Measurements from ENCODE around the gene MSH2. TPM values are rescaled to one million over a fixed set of nuclear protein-coding genes. Genes with fewer than 3 reads are reported as not detected.
"Not testable (repeated sequence)": the region's sequence is repeated elsewhere in the genome, so short reads cannot be mapped to it uniquely, and the experiment has no call there.

The MSH2 gene
- 1 to 10 TPM; 6.7 to 7.9 TPM for total RNA-seq
- long read RNA-seq, donor 1, partial matches to known transcripts, result 0 of 4 reads
- long read RNA-seq, donor 1, other reads (novel, unspliced or antisense), result 2 of 4 reads
- long read RNA-seq, donor 2, partial matches to known transcripts, result 2 of 2 reads
- long read RNA-seq, donor 2, other reads (novel, unspliced or antisense), result 0 of 2 reads

- intact Hi-C loops (cut with DNase I), result no loop called here
- DNase-seq (ENCODE audit: low spot score), result peak; percentile 97
These were observed at the start of gene MSH2 for GRCh38 chr2:47402805-47403608. MSH2 (plus strand) TSS chr2:47403156; CDS start chr2:47403192, 36 bp downstream.

GRCh38 chr2:47354013-47354847 is 48.7 kb upstream of the MSH2 start:
- intact Hi-C loops (cut with DNase I), result no loop called here

GRCh38 chr2:47354848-47355204 is 48.1 kb upstream of the MSH2 start:
- intact Hi-C loops (cut with DNase I), result no loop called here
- DNase-seq (ENCODE audit: low spot score), result no peak

More at GRCh38 chr2:47354013-47354847, 48.7 kb upstream of the MSH2 start:
- DNase-seq (ENCODE audit: low spot score), result no peak

- no peak for DNase-seq (ENCODE audit: low spot score)
- intact Hi-C loops (cut with DNase I), result no loop called here
These were observed 45.5 kb upstream of the MSH2 start for GRCh38 chr2:47357483-47357882.

GRCh38 chr2:47359375-47359868 is 43.5 kb upstream of the MSH2 start:
- intact Hi-C loops (cut with DNase I), result no loop called here
- DNase-seq (ENCODE audit: low spot score), result no peak

- DNase-seq (ENCODE audit: low spot score), result no peak
- intact Hi-C loops (cut with DNase I), result no loop called here
These were observed 42.7 kb upstream of the MSH2 start for GRCh38 chr2:47360283-47360682.

- intact Hi-C loops (cut with DNase I), result no loop called here
- no peak for DNase-seq (ENCODE audit: low spot score)
These were observed 42.0 kb upstream of the MSH2 start for GRCh38 chr2:47360927-47361326.

GRCh38 chr2:47361505-47362229 is 41.3 kb upstream of the MSH2 start:
- intact Hi-C loops (cut with DNase I); DNase-seq (ENCODE audit: low spot score): not testable (repeated sequence)

- intact Hi-C loops (cut with DNase I), result no loop called here
- DNase-seq (ENCODE audit: low spot score), result no peak
These were observed 29.2 kb upstream of the MSH2 start for GRCh38 chr2:47373747-47374146.

GRCh38 chr2:47375307-47375706 is 27.6 kb upstream of the MSH2 start:
- no peak for DNase-seq (ENCODE audit: low spot score)
- intact Hi-C loops (cut with DNase I), result no loop called here

GRCh38 chr2:47379384-47379783 is 23.6 kb upstream of the MSH2 start:
- intact Hi-C loops (cut with DNase I), result no loop called here
- DNase-seq (ENCODE audit: low spot score), result no peak

GRCh38 chr2:47381408-47381807 is 21.5 kb upstream of the MSH2 start:
- DNase-seq (ENCODE audit: low spot score), result no peak

GRCh38 chr2:47386551-47386950 is 16.4 kb upstream of the MSH2 start:
- DNase-seq (ENCODE audit: low spot score), result no peak
- intact Hi-C loops (cut with DNase I), result loop anchor here (2.0 to 5.0 kb wide), 2 partner anchors 49 to 50 kb away; no protein-coding TSS in a partner anchor

More at GRCh38 chr2:47381408-47381807, 21.5 kb upstream of the MSH2 start:
- intact Hi-C loops (cut with DNase I), result no loop called here

GRCh38 chr2:47388888-47389287 is 14.1 kb upstream of the MSH2 start:
- intact Hi-C loops (cut with DNase I), result loop anchor here in 1 of 2 donors (5.0 kb wide), 1 partner anchor 52 kb away; no protein-coding TSS in a partner anchor

GRCh38 chr2:47389692-47390091 is 13.3 kb upstream of the MSH2 start:
- intact Hi-C loops (cut with DNase I), result loop anchor here in 1 of 2 donors (5.0 kb wide), 1 partner anchor 52 kb away; no protein-coding TSS in a partner anchor

More at GRCh38 chr2:47388888-47389287, 14.1 kb upstream of the MSH2 start:
- DNase-seq (ENCODE audit: low spot score), result no peak

GRCh38 chr2:47401789-47402554 is 984 bp upstream of the MSH2 start:
- intact Hi-C loops (cut with DNase I), result no loop called here
- DNase-seq (ENCODE audit: low spot score), result no peak

More at GRCh38 chr2:47389692-47390091, 13.3 kb upstream of the MSH2 start:
- DNase-seq (ENCODE audit: low spot score), result no peak

- intact Hi-C loops (cut with DNase I), result no loop called here
- no peak for DNase-seq (ENCODE audit: low spot score)
These were observed 476 bp upstream of the MSH2 start for GRCh38 chr2:47402555-47402804.

- no peak for DNase-seq (ENCODE audit: low spot score)
- intact Hi-C loops (cut with DNase I), result no loop called here
These were observed 745 bp downstream of the MSH2 start for GRCh38 chr2:47403609-47404193.

Data from posterior vena cava (tissue), 2 donors.